ENCODE data around the gene ZNF800. TPM values are rescaled to one million over a fixed set of nuclear protein-coding genes. Genes with fewer than 3 reads are reported as not detected.

The ZNF800 gene
- total and polyA plus RNA-seq, 2 donors (not counting 1 experiment from before 2014, with no cell fraction given): 22.6 to 62.9 TPM

DNA sequence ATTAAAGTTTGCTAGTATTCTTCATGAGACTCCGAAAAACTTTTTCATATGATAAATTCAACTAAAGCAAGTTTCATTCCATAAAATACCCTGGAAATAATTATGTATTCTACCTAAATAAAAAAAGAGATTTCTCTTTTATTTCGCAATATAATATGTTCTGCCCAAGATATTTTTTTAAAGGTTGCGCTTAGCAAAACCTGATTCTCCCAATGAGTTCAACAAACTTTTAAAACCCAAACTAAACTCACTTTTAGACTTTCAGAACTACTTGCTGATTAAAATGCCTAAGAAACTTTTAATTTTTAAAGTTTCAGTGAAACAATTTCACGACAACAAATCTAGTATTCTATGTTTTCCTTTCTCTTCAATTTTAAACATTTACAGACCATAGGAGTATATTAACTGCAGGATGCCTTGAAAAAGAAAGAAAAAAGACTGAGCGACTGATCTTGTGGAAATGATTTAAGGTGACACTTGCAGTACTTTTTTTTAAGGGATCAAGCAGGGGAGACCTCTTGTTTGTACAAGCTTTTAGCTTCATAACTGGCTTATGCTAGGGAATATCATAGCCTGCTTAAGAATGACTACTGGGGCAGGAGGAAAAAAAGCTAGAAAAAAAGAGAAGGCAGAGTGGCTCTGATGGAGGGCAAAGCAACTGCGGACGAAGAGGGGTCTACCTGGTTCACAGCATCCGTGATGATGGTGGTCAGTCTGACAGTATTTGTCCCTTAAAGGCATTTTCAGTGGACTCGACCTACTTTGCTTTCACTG, 1.5 kb downstream of the ZNF800 start:
- Mint-ChIP-seq H3K4me3 (peak overlapping the region; percentile 99), H3K9me3 (ENCODE audit: insufficient read depth) (no peaks in the 10 kb centered on the region), H3K27ac (peak overlapping the region; percentile 99), H3K4me1 (peaks cover 59% of the 10 kb centered on the region), H3K27me3 (no peaks in the 10 kb centered on the region)
- 44% methylated on average over 6 of the region's 9 CpGs for WGBS (ENCODE audit: insufficient coverage)
- H3K27me3 ChIP-seq (replicated peaks in 1 of 4; ENCODE audit: control extremely low read depth in 1 of 4, control insufficient read depth in 3 of 4, insufficient read depth in 4 of 4, low read length in 3 of 4): no peaks in the 10 kb centered on the region
- peak overlapping the region; percentile 83 for H2AFZ ChIP-seq (ENCODE audit: insufficient read depth, low read depth, low read length, poor library complexity, severe bottlenecking)
- peak overlapping the region; percentile 60 to 94 (median 90) for H3K4me3 ChIP-seq (ENCODE audit: control extremely low read depth in 1 of 5, extremely low read depth in 1 of 5, insufficient read depth in 1 of 5, low read depth in 2 of 5, low read length in 4 of 5)
- no peaks in the 10 kb centered on the region for H3K9me3 ChIP-seq (ENCODE audit: control extremely low read depth in 1 of 3, control insufficient read depth in 2 of 3, insufficient read depth in 1 of 3, low read length in 2 of 3)
- peak overlapping the region; percentile 92 to 96 for H3K27ac ChIP-seq (ENCODE audit: low read length in 2 of 2)
- TF ChIP-seq CTCF (IDR thresholded peaks at IDR 0.05) (no peak), EZH2 (IDR thresholded peaks at IDR 0.05; ENCODE audit: borderline replicate concordance, insufficient read depth, low read depth, low read length, poor library complexity, severe bottlenecking) (no peak)
- DNase-seq (no peak), ATAC-seq (ENCODE audit: low read depth) (no peak)
- intact Hi-C loops (cut with micrococcal nuclease): loop anchor here (5.0 kb wide), 2 partner anchors 139 to 951 kb away; partner anchors contain the start of genes GRM8 and RBM28
- CTCF ChIA-PET: interaction anchor here (0.9 to 5.0 kb wide), 5 partner anchors 21 to 56 kb away, joined by 4 to 54 read pairs (median 10); no protein-coding TSS in a partner anchor
- H4K20me1 ChIP-seq (ENCODE audit: control insufficient read depth, insufficient read depth, low read length, poor library complexity, severe bottlenecking): peaks cover 16% of the 10 kb centered on the region
- peaks cover 13 to 37% of the 10 kb centered on the region in 2 experiments for H3K36me3 ChIP-seq (replicated peaks in 1 of 2; ENCODE audit: control extremely low read depth in 1 of 2, control insufficient read depth in 1 of 2, extremely low read depth in 1 of 2, insufficient read depth in 2 of 2, low read length in 1 of 2)
- H3K9ac ChIP-seq (ENCODE audit: low read length): peak overlapping the region; percentile 93
- H3K4me1 ChIP-seq (ENCODE audit: control insufficient read depth in 2 of 2, insufficient read depth in 2 of 2, low read length in 2 of 2): peaks cover 16 to 41% of the 10 kb centered on the region in 2 donors
- peak overlapping the region; percentile 77 for H3K4me2 ChIP-seq (replicated peaks; ENCODE audit: low read depth, low read length, poor library complexity, severe bottlenecking)
- H3K79me2 ChIP-seq (ENCODE audit: control insufficient read depth, insufficient read depth, low read length): peaks cover 66% of the 10 kb centered on the region
- POLR2A ChIA-PET: no interaction called here

Measured in B cell (primary cell).